NOMO-1 treated with dmso at 0.1 percent for 144 hours (cell line): Measurements from ENCODE around the gene EHF.

Experiments
- DNase-seq: peaks from one replicate; lab custom pipeline; 2025; ENCODE audit not compliant: unreplicated experiment; lab: John Stamatoyannopoulos, UW

The EHF gene

GRCh38 chr11:34623463-34623862, 2.6 kb downstream of the EHF start:
- no peak for DNase-seq

DNA sequence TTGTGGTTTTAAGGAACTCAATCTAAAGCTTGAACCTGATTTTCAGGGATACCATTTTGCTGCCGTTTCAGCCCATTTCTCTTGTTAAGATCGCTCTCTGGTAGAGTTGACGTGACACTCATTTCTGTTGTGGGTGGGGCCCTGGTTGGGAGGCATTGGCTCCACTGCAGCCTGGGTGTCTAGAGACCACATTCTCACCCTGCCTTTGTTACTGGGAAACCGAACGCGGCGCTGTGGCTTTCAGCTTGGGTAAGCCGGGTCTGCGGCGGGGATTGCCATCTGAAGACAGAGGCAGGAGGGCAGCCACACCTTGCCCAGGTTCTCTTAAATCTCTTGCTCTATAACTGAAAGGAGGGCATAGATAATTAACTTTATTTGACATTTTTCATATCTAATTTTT, 3.2 kb downstream of the EHF start:
- DNase-seq, result no peak

GRCh38 chr11:34625576-34625975, 4.7 kb downstream of the EHF start:
- DNase-seq, result no peak

GRCh38 chr11:34626393-34626792, 5.5 kb downstream of the EHF start:
- DNase-seq, result no peak

- no peak for DNase-seq
Measured at GRCh38 chr11:34627197-34627596, 6.3 kb downstream of the EHF start.

DNA sequence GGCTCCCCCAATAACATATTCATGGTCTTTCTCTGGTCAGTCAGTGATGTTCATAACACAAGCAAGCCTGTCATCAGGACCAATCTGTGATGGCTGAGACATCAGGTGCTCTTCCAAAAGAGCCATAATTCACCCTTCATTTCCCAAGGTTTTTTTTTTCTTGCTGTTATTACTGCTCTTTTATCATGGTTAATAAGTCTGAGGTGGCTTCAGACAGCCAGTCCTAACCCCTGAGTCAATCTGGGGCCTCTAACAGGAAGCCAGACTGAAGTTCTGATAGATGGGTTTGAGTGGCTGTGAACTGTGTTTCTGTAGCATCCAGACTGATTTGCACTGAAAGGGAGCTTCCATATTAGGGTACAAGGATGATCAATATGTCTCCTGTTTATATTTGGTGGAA, 8.8 kb downstream of the EHF start:
- DNase-seq, result no peak

DNA sequence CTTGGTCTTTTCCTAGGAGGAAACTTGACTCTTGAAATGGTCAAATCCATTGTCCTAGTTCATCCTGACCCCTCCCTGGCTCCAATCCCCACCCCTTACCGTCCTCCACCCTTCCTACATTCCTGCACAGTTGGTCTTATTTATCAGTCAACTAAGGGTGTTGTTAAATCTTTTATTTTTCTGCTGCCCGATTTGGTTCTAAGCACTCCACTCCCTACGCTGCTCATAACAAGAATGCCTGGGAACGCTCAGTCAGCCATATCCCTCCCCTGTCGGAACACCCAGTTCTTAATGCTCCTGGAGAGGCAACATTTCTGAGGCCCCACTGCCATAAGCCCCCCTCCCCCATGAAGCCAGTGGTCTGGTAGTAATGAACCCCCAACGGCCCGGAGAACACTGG, 9.7 kb downstream of the EHF start:
- DNase-seq, result no peak

DNA sequence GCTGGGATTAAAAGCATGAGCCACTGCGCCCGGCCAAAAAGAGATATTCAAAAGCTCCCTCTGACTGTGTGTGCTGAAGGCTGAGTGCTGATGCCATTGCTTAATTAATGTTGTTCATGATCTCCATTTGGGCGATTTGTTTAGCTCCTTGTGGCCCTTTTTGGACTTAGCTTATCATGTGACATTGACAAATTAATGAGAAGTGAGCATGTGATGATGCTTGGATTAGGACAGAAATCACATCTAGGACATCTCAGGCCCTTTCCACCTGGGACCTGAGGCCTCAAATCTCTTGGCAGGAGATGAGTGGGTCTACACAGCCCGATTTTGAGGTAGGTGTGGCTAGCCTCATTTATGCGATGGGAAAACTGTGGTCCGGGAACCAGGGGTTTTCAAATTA, 10.4 kb downstream of the EHF start:
- DNase-seq, result no peak

GRCh38 chr11:34631737-34632104, 10.8 kb downstream of the EHF start:
- DNase-seq, result no peak

- no peak for DNase-seq
Measured at GRCh38 chr11:34632105-34632791, 11.4 kb downstream of the EHF start.

- no peak for DNase-seq
Measured at GRCh38 chr11:34633640-34633989, 12.7 kb downstream of the EHF start.

GRCh38 chr11:34633990-34634693, 13.2 kb downstream of the EHF start:
- peak; percentile 83 for DNase-seq

- DNase-seq, result no peak
Measured at GRCh38 chr11:34634694-34635062, 13.8 kb downstream of the EHF start.

- DNase-seq, result no peak
Measured at GRCh38 chr11:34636127-34636526, 15.2 kb downstream of the EHF start.

- no peak for DNase-seq
Measured at GRCh38 chr11:34637303-34637702, 16.4 kb downstream of the EHF start.

DNA sequence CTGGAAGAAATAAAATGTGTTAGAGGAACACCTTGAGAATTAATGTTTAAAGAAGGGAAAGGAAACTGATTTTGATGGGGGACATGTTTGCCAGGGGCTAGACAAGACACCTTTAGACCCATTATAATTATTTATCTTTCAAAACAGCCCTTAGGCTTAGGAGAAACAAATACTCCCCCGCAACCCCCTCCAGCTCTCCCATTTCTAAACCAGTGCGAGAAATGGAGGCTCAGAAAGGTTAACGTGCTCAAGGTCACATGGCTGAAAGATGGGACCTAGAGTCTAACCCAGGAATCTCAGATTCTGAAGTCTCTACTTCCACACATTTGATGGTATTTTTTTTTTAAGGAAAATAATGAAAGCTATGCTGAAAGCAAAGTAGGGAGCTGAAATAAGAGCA, 18.0 kb downstream of the EHF start:
- DNase-seq, result no peak

- no peak for DNase-seq
Measured at GRCh38 chr11:34639545-34639944, 18.7 kb downstream of the EHF start.

DNA sequence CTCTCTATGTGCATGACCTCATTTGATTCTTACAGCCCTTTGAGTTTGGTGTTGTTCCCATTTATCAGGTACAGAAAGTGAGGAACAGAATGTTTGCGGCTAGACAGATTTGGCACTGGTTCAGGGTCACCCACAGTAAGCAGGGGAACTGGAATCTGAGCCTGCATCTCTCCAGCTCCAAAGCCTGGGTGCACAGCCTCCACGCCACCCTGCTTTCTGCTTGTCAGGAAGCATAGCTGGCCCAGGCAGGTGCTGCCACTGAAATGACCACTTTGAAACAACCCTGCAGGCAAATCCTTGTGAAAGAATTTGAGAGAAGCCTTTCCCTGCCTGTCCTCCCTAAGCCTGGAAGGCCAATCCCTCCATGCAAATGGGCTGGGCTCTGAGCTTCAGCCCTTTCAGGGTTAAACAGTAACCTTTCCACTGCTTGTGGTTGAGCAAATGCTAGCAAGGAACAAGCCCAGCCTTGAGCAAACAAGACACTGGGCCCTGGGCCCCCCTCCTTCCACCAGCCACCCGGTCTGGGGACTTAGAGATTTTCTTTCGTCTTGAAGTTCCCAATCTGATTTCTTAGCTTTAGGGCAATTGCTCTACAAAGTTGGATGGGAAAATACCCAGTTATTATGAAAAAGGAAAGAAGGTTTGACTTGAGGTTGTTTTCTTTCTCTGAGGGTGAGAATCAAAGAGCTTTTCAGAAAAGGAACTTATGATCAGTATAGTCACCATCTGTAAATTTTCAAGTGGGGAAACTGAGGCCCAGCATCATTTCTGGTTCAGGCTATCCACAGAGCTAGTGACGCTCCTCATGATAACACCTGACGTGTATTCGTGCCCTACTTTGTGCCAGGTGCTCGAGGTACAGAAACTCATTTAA, 19.4 kb downstream of the EHF start:
- no peak for DNase-seq

GRCh38 chr11:34640924-34641275, 20.0 kb downstream of the EHF start:
- DNase-seq, result no peak

DNA sequence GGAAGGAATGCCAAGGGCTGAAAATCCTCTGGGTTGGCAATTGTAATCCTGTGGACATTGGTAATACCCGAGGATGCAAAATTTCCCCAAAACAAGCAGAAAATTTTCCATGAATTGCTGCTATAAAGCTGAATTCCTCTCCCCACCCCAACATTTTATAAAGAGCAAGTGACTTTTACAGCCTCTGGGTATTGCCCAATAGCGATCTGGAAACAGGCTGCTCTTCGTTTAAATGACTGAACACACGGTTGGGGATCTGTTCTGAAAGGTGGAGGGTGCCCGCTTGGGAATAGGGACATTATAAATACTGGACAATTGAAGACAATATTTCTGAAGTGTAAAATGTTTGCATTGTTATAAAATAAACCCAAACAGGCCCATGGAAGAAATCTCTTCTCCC, 20.6 kb downstream of the EHF start:
- no peak for DNase-seq

DNA sequence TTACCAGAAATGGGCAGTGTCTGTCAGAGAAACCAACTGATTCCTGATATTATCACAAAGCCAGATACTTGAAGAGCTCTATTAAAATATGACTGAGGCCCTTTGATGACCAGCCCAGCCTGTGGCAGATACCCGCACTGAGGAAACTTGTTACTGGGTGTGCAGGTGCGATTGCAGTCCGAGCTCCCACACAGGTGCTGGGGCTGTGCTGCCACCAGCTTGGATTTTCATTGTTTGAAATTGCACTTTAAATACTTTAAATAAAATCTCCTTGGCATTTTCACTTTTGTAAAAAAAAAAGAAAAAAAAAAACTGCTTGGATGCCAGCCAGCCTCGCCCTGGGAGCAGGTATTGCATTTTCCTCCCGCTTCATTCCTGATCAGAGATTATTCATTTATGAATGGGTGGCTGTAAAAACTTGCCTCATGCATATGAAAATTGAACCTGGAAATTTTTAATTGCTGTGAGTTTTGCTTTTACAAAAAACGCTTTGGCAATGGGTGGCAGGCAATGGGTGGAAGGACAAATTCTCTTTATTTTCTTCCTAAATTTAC, 21.2 kb downstream of the EHF start:
- DNase-seq, result no peak

GRCh38 chr11:34642873-34643272, 22.0 kb downstream of the EHF start:
- DNase-seq, result no peak
